A673 (cell line): Measurements from ENCODE around the gene MAP1S. TPM values are rescaled to one million over a fixed set of nuclear protein-coding genes. Genes with fewer than 3 reads are reported as not detected.

Experiments
- BruUV-seq: library from RNA; stranded (reverse); fragments of 400-500 nt; replicated peaks from 2 replicates; lab custom pipeline; 2021; lab: Mats Ljungman, UMichigan
- CTCF ChIA-PET: fragments of 300-600 bp; sonication (Branson Sonifier 250); formaldehyde crosslinking; loops from one replicate; lab custom pipeline; 2022; ENCODE audit warnings: antibody characterized with exemption; lab: Charles Lee
- POLR2A ChIA-PET: fragments of 300-600 bp; sonication (Branson Sonifier 250); formaldehyde crosslinking; loops from one replicate; lab custom pipeline; 2022; ENCODE audit warnings: antibody characterized with exemption; ENCODE audit not compliant: low non-redundant PET; lab: Charles Lee
- DNase-seq: peaks from one replicate; pipeline ENCODE4 v3.0.0-alpha.2; 2015; ENCODE audit warnings: low spot score
- H3K27ac ChIP-seq: fragments of 200-600 bp; sonication (generic); 2 replicates; pipeline ENCODE4 v1.5.1; 2016; ENCODE audit warnings: mixed run types, low read depth, mild to moderate bottlenecking, mixed read lengths, antibody characterized with exemption, low read length; ENCODE audit not compliant: poor library complexity, severe bottlenecking
- H3K27me3 ChIP-seq: fragments of 200-600 bp; sonication (generic); replicated peaks from 2 replicates; pipeline ENCODE4 v1.6.1; 2017; ENCODE audit warnings: mixed run types, low read depth, mild to moderate bottlenecking, mixed read lengths, antibody characterized with exemption, low read length; ENCODE audit not compliant: insufficient read depth, poor library complexity
- H3K36me3 ChIP-seq: fragments of 200-600 bp; sonication (generic); 2 replicates; pipeline ENCODE4 v1.6.1; 2016; ENCODE audit warnings: mixed run types, mild to moderate bottlenecking, mixed read lengths, antibody characterized with exemption, low read length; ENCODE audit not compliant: insufficient read depth, poor library complexity, severe bottlenecking
- H3K4me1 ChIP-seq: fragments of 200-600 bp; sonication (generic); 2 replicates; pipeline ENCODE4 v1.6.1; 2017; ENCODE audit warnings: mixed run types, mild to moderate bottlenecking, mixed read lengths, antibody characterized with exemption, low read length; ENCODE audit not compliant: insufficient read depth, poor library complexity, severe bottlenecking
- H3K4me3 ChIP-seq: fragments of 200-600 bp; sonication (generic); 2 replicates; pipeline ENCODE4 v1.5.1; 2016; ENCODE audit warnings: low read depth, mixed run types, mild to moderate bottlenecking, mixed read lengths, low read length; ENCODE audit not compliant: poor library complexity, severe bottlenecking
- H3K9me3 ChIP-seq: fragments of 200-600 bp; sonication (generic); 2 replicates; pipeline ENCODE4 v1.6.1; 2016; ENCODE audit warnings: mixed run types, low read depth, mild to moderate bottlenecking, mixed read lengths, antibody characterized with exemption, low read length; ENCODE audit not compliant: poor library complexity, severe bottlenecking
- EZH2 ChIP-seq: fragments of 200-600 bp; sonication (generic); IDR thresholded peaks from 2 replicates; pipeline ENCODE4 v1.6.1; 2017; ENCODE audit warnings: borderline replicate concordance, low read depth, mild to moderate bottlenecking, mixed read lengths, antibody characterized with exemption, low read length; ENCODE audit not compliant: poor library complexity, severe bottlenecking
- intact Hi-C: fragments of 100-400 bp; cut with micrococcal nuclease; formaldehyde crosslinking; loops from one replicate; pipeline ENCODE4 v1.10.0; 2022; ENCODE audit not compliant: unreplicated experiment
- total RNA-seq: library from RNA; stranded (reverse); gene quantifications from 2 replicates; pipeline ENCODE4 v1.2.3, GENCODE V29; 2021
- TF ChIP-seq, protein P1 (sequence below): fragments of 300-800, 200-600 bp; sonication (generic); conservative IDR thresholded peaks from 2 replicates; pipeline ENCODE4 v1.5.1; 2017; ENCODE audit warnings: low read depth, mild to moderate bottlenecking, antibody characterized with exemption, low read length, moderate library complexity, mixed read lengths

Gene MAP1S
- total RNA-seq, 1 experiment from 2014 or later = 87.3 TPM

DNA sequence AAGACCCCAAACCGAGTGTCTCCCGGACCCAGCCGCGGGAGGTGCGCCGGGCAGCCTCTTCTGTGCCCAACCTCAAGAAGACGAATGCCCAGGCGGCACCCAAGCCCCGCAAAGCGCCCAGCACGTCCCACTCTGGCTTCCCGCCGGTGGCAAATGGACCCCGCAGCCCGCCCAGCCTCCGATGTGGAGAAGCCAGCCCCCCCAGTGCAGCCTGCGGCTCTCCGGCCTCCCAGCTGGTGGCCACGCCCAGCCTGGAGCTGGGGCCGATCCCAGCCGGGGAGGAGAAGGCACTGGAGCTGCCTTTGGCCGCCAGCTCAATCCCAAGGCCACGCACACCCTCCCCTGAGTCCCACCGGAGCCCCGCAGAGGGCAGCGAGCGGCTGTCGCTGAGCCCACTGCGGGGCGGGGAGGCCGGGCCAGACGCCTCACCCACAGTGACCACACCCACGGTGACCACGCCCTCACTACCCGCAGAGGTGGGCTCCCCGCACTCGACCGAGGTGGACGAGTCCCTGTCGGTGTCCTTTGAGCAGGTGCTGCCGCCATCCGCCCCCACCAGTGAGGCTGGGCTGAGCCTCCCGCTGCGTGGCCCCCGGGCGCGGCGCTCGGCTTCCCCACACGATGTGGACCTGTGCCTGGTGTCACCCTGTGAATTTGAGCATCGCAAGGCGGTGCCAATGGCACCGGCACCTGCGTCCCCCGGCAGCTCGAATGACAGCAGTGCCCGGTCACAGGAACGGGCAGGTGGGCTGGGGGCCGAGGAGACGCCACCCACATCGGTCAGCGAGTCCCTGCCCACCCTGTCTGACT lies 7.9 kb downstream of the MAP1S start:
- Histone ChIP-seq H3K27me3 (no peaks in the 10 kb centered on the region), H3K27ac (no peak overlapping the region), H3K36me3 (peaks cover 84% of the 10 kb centered on the region), H3K9me3 (peaks cover 6% of the 10 kb centered on the region), H3K4me1 (no peaks in the 10 kb centered on the region), H3K4me3 (no peak overlapping the region)
- ChIA-PET POLR2A (no interaction called here), CTCF (interaction anchor here (0.6 kb wide), 1 partner anchor 40 kb away, joined by 3 read pairs; no protein-coding TSS in a partner anchor)
- intact Hi-C loops = no loop called here
- no TSS peak for BruUV-seq
- TF ChIP-seq, protein P1, sequence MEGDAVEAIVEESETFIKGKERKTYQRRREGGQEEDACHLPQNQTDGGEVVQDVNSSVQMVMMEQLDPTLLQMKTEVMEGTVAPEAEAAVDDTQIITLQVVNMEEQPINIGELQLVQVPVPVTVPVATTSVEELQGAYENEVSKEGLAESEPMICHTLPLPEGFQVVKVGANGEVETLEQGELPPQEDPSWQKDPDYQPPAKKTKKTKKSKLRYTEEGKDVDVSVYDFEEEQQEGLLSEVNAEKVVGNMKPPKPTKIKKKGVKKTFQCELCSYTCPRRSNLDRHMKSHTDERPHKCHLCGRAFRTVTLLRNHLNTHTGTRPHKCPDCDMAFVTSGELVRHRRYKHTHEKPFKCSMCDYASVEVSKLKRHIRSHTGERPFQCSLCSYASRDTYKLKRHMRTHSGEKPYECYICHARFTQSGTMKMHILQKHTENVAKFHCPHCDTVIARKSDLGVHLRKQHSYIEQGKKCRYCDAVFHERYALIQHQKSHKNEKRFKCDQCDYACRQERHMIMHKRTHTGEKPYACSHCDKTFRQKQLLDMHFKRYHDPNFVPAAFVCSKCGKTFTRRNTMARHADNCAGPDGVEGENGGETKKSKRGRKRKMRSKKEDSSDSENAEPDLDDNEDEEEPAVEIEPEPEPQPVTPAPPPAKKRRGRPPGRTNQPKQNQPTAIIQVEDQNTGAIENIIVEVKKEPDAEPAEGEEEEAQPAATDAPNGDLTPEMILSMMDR = no peak
- no peak for TF ChIP-seq EZH2
- no peak for DNase-seq

DNA sequence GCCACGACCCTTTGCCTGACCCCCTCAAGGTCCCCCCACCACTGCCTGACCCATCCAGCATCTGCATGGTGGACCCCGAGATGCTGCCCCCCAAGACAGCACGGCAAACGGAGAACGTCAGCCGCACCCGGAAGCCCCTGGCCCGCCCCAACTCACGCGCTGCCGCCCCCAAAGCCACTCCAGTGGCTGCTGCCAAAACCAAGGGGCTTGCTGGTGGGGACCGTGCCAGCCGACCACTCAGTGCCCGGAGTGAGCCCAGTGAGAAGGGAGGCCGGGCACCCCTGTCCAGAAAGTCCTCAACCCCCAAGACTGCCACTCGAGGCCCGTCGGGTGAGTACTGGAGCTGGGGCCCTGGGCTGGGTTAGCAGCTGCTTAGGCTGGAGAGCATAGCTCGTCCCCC lies 8.6 kb downstream of the MAP1S start:
- H3K27ac ChIP-seq = no peak overlapping the region
- peaks cover 82% of the 10 kb centered on the region for H3K36me3 ChIP-seq
- TF ChIP-seq, protein P1 = no peak
- no peak for TF ChIP-seq EZH2
- CTCF ChIA-PET = no interaction called here
- no peak for DNase-seq
- POLR2A ChIA-PET = no interaction called here
- no peak overlapping the region for H3K4me3 ChIP-seq
- H3K9me3 ChIP-seq = peaks cover 6% of the 10 kb centered on the region
- H3K4me1 ChIP-seq = no peaks in the 10 kb centered on the region
- intact Hi-C loops = no loop called here
- no peaks in the 10 kb centered on the region for H3K27me3 ChIP-seq
- no TSS peak for BruUV-seq

DNA sequence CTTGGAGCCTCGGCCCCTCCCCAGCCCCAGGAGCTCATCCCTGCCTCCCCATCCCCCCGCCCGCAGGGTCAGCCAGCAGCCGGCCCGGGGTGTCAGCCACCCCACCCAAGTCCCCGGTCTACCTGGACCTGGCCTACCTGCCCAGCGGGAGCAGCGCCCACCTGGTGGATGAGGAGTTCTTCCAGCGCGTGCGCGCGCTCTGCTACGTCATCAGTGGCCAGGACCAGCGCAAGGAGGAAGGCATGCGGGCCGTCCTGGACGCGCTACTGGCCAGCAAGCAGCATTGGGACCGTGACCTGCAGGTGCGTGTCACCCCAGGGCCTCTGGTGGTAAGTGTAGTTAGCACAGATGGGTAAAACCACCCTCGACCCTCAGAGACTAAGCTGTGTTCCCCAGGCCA lies 13.8 kb downstream of the MAP1S start:
- CTCF ChIA-PET = interaction anchor here (0.5 kb wide), 1 partner anchor 126 kb away, joined by 4 read pairs; no protein-coding TSS in a partner anchor
- Histone ChIP-seq H3K27me3 (no peaks in the 10 kb centered on the region), H3K36me3 (peaks cover 55% of the 10 kb centered on the region), H3K27ac (no peak overlapping the region), H3K4me1 (no peaks in the 10 kb centered on the region), H3K9me3 (peaks cover 6% of the 10 kb centered on the region), H3K4me3 (no peak overlapping the region)
- no peak for TF ChIP-seq EZH2
- TF ChIP-seq, protein P1 = no peak
- intact Hi-C loops = no loop called here
- no TSS peak for BruUV-seq
- POLR2A ChIA-PET = no interaction called here
- no peak for DNase-seq
